RWPE2 (cell line): ENCODE results near the gene B3GNT4.

Experiments used
- ATAC-seq: fragments of 200-7000 bp; cut with Tn5 transposase; 3 replicates; pipeline ENCODE4 v1.9.1; 2021; ENCODE audit warnings: low read depth
- DNase-seq: peaks from one replicate; pipeline ENCODE4 v3.0.0-alpha.2; 2020; ENCODE audit warnings: low spot score
- H3K27ac ChIP-seq: fragments of 450-650 bp; 2 replicates; pipeline ENCODE4 v1.5.1; 2017; ENCODE audit warnings: mild to moderate bottlenecking; ENCODE audit not compliant: poor library complexity, severe bottlenecking
- H3K27me3 ChIP-seq: fragments of 250-450 bp; sonication (Bioruptor Pico); 2 replicates; pipeline ENCODE4 v1.5.1; 2021; ENCODE audit warnings: mild to moderate bottlenecking, moderate library complexity; ENCODE audit not compliant: insufficient read depth, poor library complexity, severe bottlenecking
- H3K36me3 ChIP-seq: fragments of 250-450 bp; sonication (Bioruptor Pico); 2 replicates; pipeline ENCODE4 v1.5.1; 2020; ENCODE audit warnings: low read depth, mild to moderate bottlenecking, moderate library complexity
- H3K4me1 ChIP-seq: fragments of 250-450 bp; sonication (Bioruptor Pico); 2 replicates; pipeline ENCODE4 v1.5.1; 2021; ENCODE audit warnings: mild to moderate bottlenecking, moderate library complexity; ENCODE audit not compliant: insufficient read depth, poor library complexity, severe bottlenecking
- H3K4me3 ChIP-seq: fragments of 250-450 bp; sonication (Bioruptor Pico); 2 replicates; pipeline ENCODE4 v1.5.1; 2021; ENCODE audit warnings: mild to moderate bottlenecking, moderate library complexity; ENCODE audit not compliant: severe bottlenecking
- H3K9me3 ChIP-seq: fragments of 250-450 bp; sonication (Bioruptor Pico); 2 replicates; pipeline ENCODE4 v1.5.1; 2021; ENCODE audit warnings: mild to moderate bottlenecking, moderate library complexity; ENCODE audit not compliant: severe bottlenecking
- TF ChIP-seq, protein P1 (sequence below): fragments of 450-650 bp; IDR thresholded peaks from one replicate; pipeline ENCODE4 v1.5.1; 2017; ENCODE audit warnings: mild to moderate bottlenecking, moderate library complexity; ENCODE audit not compliant: poor library complexity, severe bottlenecking

Gene B3GNT4

DNA sequence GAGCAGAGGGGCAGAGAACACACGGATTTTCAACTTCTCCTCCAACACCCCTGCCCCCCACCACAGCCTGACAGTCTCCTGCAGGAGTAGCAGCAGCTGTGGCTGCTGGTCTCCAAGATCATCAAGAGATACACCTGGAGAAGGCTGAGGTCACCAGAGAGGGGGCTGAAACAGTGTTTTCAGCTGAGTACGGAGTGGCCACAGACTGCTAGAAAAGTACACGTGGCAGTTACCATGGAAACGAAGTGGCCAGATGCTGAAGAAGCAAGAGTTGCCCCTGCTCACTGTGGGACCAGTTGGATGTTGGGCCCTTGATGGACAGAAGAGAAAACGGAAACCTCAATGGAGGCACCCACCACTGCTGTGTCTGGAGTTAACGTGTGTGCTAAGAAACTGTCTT is 27.3 kb downstream of the B3GNT4 start:
- Histone ChIP-seq H3K27ac (no peak overlapping the region), H3K27me3 (no peaks in the 10 kb centered on the region), H3K4me3 (no peak overlapping the region), H3K36me3 (peaks cover 12% of the 10 kb centered on the region), H3K4me1 (no peaks in the 10 kb centered on the region), H3K9me3 (no peaks in the 10 kb centered on the region)
- ATAC-seq (no peak), DNase-seq (no peak)
- TF ChIP-seq, protein P1, sequence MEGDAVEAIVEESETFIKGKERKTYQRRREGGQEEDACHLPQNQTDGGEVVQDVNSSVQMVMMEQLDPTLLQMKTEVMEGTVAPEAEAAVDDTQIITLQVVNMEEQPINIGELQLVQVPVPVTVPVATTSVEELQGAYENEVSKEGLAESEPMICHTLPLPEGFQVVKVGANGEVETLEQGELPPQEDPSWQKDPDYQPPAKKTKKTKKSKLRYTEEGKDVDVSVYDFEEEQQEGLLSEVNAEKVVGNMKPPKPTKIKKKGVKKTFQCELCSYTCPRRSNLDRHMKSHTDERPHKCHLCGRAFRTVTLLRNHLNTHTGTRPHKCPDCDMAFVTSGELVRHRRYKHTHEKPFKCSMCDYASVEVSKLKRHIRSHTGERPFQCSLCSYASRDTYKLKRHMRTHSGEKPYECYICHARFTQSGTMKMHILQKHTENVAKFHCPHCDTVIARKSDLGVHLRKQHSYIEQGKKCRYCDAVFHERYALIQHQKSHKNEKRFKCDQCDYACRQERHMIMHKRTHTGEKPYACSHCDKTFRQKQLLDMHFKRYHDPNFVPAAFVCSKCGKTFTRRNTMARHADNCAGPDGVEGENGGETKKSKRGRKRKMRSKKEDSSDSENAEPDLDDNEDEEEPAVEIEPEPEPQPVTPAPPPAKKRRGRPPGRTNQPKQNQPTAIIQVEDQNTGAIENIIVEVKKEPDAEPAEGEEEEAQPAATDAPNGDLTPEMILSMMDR, result no peak

DNA sequence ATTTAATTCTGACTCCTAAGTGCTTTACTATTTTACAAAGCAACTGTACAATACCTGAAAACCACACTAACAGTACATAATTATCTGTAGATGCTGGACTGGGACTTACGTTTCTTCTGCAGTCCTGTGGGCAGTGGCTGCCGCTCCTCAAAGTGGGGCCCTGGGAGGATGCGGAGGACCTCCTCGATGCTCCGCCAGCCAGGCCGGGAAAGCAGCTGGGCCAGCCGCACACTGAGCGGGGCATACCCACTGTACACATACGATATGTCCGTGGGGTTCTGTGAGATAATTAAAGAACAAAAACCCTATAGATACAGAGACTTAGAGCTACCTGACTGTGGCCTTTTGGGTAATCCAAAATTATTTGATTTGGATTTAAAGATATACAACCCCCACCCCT is 29.2 kb downstream of the B3GNT4 start:
- Histone ChIP-seq H3K9me3 (no peaks in the 10 kb centered on the region), H3K27me3 (no peaks in the 10 kb centered on the region), H3K27ac (no peak overlapping the region), H3K4me1 (no peaks in the 10 kb centered on the region), H3K36me3 (peaks cover 17% of the 10 kb centered on the region), H3K4me3 (no peak overlapping the region)
- TF ChIP-seq, protein P1, result no peak
- DNase-seq, result no peak
- ATAC-seq, result no peak

DNA sequence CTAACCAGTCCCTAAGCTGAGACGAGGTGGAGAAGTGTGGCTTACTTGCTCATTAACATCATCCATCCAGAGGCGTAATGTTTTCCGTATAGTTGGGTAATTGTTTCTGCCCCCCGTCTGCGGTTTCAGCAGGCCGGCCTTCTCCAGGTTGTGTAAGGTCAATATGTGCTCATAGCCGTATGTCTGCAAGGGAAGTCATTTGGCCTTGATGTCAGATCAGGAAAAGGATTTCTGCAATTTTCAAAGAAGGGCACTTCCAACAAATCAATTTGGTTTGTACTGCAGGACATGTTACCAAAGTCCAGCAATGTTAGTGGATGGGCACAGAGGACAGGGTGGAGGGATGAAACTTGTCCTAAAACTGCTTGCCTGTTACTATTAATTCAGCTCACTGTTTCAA is 32.2 kb downstream of the B3GNT4 start:
- H3K9me3 ChIP-seq, result peaks cover 3% of the 10 kb centered on the region
- TF ChIP-seq, protein P1, result no peak
- H3K27ac ChIP-seq, result no peak overlapping the region
- no peak overlapping the region for H3K4me3 ChIP-seq
- DNase-seq, result no peak
- no peak for ATAC-seq
- H3K27me3 ChIP-seq, result no peaks in the 10 kb centered on the region
- peaks cover 26% of the 10 kb centered on the region for H3K36me3 ChIP-seq
- H3K4me1 ChIP-seq, result peaks cover 2% of the 10 kb centered on the region

DNA sequence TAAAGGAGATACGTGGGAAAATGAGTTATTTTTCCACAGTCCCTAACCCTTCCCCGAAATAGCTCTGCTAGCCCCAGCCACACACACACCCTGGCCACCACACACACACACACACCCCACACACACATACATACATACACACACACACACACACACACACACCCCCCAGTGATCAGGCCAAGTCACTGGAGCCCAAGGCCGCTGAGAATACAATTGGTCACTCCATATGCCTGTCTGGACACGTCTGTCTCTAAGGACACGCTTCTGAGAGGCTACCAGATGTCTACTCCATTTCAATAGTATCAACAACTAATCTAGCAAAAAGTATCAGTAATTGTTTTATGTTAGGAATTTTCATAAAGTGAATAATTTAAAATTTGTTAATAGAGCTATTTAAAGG is 35.4 kb downstream of the B3GNT4 start:
- ATAC-seq, result peak; percentile 67; the same call in 2 of the 3 replicates
- TF ChIP-seq, protein P1, result no peak
- no peak overlapping the region for H3K27ac ChIP-seq
- peaks cover 3% of the 10 kb centered on the region for H3K9me3 ChIP-seq
- H3K27me3 ChIP-seq, result no peaks in the 10 kb centered on the region
- no peak overlapping the region for H3K4me3 ChIP-seq
- peaks cover 22% of the 10 kb centered on the region for H3K36me3 ChIP-seq
- H3K4me1 ChIP-seq, result peaks cover 2% of the 10 kb centered on the region
- DNase-seq, result no peak

DNA sequence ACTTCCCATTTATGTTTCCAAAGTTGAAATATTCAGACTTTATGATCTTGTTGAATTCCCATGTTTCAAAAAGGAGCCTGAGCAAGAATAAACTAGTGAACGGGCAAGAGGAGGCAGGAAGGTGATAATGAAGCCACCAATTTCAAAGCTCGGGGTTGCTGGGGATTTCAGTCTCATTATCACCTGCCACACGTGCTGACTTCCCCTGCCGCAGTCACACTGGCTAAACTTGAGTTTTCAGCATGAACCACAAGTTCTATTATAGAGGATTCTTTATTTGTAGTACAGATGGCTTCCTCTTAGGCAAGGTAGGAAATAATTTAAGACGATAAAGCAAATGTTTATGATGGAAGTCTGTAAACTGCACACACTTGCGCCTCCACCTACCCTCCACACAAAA is 40.5 kb downstream of the B3GNT4 start:
- ATAC-seq, result no peak
- TF ChIP-seq, protein P1, result no peak
- H3K4me3 ChIP-seq, result no peak overlapping the region

More for the DNA sequence above, 40.5 kb downstream of the B3GNT4 start:
- H3K9me3 ChIP-seq, result peaks cover 3% of the 10 kb centered on the region
- H3K27me3 ChIP-seq, result no peaks in the 10 kb centered on the region
- no peak overlapping the region for H3K27ac ChIP-seq
- H3K4me1 ChIP-seq, result peaks cover 2% of the 10 kb centered on the region
- peaks cover 7% of the 10 kb centered on the region for H3K36me3 ChIP-seq
- no peak for DNase-seq
